Measurements from ENCODE around the gene AREG. TPM values are rescaled to one million over a fixed set of nuclear protein-coding genes. Genes with fewer than 3 reads are reported as not detected.

The AREG gene
- total and polyA plus RNA-seq, 9 of the 15 experiments (the other 6 are each of a cell fraction or from before 2014, with no cell fraction given), result 1.4 to 7.7 (median 5.4) TPM

DNA sequence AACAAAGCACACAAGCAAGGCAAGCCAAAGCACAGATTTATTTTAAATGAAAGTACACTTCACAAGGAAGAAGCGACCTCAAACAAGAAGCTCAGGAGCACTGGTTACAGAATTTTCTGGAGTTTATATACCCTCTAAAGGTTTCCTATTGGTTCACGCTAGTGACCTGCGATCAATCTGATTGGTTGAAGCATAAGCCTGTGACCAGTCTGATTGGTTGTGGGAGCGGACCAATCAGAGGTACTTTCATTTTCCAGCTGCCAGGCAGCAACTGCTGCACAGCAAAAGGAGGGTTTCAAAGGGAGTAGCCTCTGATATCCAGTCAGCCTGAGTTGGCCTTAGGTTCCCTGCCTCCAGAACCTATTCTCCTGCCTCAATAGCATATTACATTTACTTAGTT is 4.6 kb upstream of the AREG start (continued):
- TF ChIP-seq, protein P1, sequence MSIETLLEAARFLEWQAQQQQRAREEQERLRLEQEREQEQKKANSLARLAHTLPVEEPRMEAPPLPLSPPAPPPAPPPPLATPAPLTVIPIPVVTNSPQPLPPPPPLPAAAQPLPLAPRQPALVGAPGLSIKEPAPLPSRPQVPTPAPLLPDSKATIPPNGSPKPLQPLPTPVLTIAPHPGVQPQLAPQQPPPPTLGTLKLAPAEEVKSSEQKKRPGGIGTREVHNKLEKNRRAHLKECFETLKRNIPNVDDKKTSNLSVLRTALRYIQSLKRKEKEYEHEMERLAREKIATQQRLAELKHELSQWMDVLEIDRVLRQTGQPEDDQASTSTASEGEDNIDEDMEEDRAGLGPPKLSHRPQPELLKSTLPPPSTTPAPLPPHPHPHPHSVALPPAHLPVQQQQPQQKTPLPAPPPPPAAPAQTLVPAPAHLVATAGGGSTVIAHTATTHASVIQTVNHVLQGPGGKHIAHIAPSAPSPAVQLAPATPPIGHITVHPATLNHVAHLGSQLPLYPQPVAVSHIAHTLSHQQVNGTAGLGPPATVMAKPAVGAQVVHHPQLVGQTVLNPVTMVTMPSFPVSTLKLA (conservative IDR thresholded peaks at IDR 0.05), result no peak
- TF ChIP-seq, protein P2, sequence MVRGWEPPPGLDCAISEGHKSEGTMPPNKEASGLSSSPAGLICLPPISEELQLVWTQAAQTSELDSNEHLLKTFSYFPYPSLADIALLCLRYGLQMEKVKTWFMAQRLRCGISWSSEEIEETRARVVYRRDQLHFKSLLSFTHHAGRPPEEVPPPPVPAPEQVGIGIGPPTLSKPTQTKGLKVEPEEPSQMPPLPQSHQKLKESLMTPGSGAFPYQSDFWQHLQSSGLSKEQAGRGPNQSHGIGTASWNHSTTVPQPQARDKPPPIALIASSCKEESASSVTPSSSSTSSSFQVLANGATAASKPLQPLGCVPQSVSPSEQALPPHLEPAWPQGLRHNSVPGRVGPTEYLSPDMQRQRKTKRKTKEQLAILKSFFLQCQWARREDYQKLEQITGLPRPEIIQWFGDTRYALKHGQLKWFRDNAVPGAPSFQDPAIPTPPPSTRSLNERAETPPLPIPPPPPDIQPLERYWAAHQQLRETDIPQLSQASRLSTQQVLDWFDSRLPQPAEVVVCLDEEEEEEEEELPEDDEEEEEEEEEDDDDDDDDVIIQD (CRISPR knock-in tag; IDR thresholded peaks at IDR 0.05), result no peak
- peak; percentile 61 for TF ChIP-seq RBM25 (IDR thresholded peaks at IDR 0.05; ENCODE audit: low read depth, low read length, severe bottlenecking)

DNA sequence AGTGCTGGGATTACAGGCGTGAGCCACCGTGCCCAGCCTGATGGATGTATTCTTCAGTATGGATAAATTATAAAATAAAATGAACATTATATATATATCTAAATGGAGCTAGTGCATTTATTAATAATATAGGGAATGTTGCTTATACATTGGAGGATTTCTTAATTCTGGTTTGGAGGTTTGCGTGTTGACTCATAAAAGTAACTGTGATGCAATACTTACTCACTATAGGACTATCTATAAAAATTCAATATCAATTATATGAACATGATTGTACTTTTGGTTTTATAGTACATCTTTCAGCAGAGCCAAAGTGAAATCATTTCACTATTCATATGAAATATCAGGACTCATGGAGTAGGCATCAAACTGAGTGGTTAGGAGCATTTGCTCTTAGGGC is 3.2 kb upstream of the AREG start:
- in situ Hi-C loops (cut with MboI), result no loop called here
- DNase-seq (ENCODE audit: extremely low read depth in 1 of 4, low spot score in 3 of 4) (no peak), FAIRE-seq (peak; percentile 15), ATAC-seq (no peak)
- Histone ChIP-seq H4K20me1 (replicated peaks; ENCODE audit: control insufficient read depth, insufficient read depth, low read length) (no peaks in the 10 kb centered on the region), H3K27me3 (ENCODE audit: control insufficient read depth in 2 of 2, insufficient read depth in 2 of 2, low read length in 2 of 2) (no peaks in the 10 kb centered on the region), H3K4me3 (no peak overlapping the region), H3K4me1 (replicated peaks in 1 of 2; ENCODE audit: control insufficient read depth in 2 of 2, insufficient read depth in 2 of 2, low read length in 2 of 2) (peaks cover 7 to 24% of the 10 kb centered on the region in 2 experiments; a peak in 3 of 5 replicates), H3K27ac (ENCODE audit: extremely low read depth, low read depth, low read length) (no peak overlapping the region), H3K9me3 (replicated peaks; ENCODE audit: control insufficient read depth, insufficient read depth, low read depth, low read length) (no peaks in the 10 kb centered on the region), H3K36me3 (ENCODE audit: control insufficient read depth, insufficient read depth, low read length) (no peaks in the 10 kb centered on the region), H3K9ac (ENCODE audit: insufficient read depth in 1 of 2, low read depth in 2 of 2, low read length in 2 of 2) (no peak overlapping the region), H2AFZ (ENCODE audit: low read depth, low read length) (no peak overlapping the region), H3K9me1 (ENCODE audit: control insufficient read depth, insufficient read depth, low read length) (no peaks in the 10 kb centered on the region), H3K4me2 (ENCODE audit: insufficient read depth, low read length) (no peak overlapping the region), H3K79me2 (ENCODE audit: control insufficient read depth, insufficient read depth, low read length) (peaks cover 8% of the 10 kb centered on the region; the same call in 1 of the 3 replicates)
- ChIA-PET POLR2A (interaction anchor here (1.5 kb wide), 1 partner anchor 18 kb away, joined by 3 read pairs; no protein-coding TSS in a partner anchor), CTCF (ENCODE audit: low intra/inter-chr PET ratio) (no interaction called here)
- intact Hi-C loops (cut with micrococcal nuclease), result no loop called here
- BruUV-seq (replicated peaks), result no TSS peak
- 92% methylated on average over 3 of the region's 3 CpGs for WGBS (ENCODE audit: insufficient coverage, low coverage, missing lambda C conversion rate)
- TF ChIP-seq, protein P3, sequence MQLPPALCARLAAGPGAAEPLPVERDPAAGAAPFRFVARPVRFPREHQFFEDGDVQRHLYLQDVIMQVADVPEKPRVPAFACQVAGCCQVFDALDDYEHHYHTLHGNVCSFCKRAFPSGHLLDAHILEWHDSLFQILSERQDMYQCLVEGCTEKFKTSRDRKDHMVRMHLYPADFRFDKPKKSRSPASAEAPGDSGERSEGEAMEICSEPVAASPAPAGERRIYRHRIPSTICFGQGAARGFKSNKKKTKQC (CRISPR knock-in tag; IDR thresholded peaks at IDR 0.05), result no peak
- TF ChIP-seq CEBPB (tag; IDR thresholded peaks at IDR 0.05) (peak; percentile 43), FOXK1 (CRISPR knock-in tag; IDR thresholded peaks at IDR 0.05; ENCODE audit: borderline replicate concordance) (no peak), CEBPG (CRISPR knock-in tag; IDR thresholded peaks at IDR 0.05) (no peak), CEBPG (tag; conservative IDR thresholded peaks at IDR 0.05 in 1 of 2, IDR thresholded peaks at IDR 0.05 in 1 of 2) (peak; percentile 52 to 83)
- TF ChIP-seq, protein P4, sequence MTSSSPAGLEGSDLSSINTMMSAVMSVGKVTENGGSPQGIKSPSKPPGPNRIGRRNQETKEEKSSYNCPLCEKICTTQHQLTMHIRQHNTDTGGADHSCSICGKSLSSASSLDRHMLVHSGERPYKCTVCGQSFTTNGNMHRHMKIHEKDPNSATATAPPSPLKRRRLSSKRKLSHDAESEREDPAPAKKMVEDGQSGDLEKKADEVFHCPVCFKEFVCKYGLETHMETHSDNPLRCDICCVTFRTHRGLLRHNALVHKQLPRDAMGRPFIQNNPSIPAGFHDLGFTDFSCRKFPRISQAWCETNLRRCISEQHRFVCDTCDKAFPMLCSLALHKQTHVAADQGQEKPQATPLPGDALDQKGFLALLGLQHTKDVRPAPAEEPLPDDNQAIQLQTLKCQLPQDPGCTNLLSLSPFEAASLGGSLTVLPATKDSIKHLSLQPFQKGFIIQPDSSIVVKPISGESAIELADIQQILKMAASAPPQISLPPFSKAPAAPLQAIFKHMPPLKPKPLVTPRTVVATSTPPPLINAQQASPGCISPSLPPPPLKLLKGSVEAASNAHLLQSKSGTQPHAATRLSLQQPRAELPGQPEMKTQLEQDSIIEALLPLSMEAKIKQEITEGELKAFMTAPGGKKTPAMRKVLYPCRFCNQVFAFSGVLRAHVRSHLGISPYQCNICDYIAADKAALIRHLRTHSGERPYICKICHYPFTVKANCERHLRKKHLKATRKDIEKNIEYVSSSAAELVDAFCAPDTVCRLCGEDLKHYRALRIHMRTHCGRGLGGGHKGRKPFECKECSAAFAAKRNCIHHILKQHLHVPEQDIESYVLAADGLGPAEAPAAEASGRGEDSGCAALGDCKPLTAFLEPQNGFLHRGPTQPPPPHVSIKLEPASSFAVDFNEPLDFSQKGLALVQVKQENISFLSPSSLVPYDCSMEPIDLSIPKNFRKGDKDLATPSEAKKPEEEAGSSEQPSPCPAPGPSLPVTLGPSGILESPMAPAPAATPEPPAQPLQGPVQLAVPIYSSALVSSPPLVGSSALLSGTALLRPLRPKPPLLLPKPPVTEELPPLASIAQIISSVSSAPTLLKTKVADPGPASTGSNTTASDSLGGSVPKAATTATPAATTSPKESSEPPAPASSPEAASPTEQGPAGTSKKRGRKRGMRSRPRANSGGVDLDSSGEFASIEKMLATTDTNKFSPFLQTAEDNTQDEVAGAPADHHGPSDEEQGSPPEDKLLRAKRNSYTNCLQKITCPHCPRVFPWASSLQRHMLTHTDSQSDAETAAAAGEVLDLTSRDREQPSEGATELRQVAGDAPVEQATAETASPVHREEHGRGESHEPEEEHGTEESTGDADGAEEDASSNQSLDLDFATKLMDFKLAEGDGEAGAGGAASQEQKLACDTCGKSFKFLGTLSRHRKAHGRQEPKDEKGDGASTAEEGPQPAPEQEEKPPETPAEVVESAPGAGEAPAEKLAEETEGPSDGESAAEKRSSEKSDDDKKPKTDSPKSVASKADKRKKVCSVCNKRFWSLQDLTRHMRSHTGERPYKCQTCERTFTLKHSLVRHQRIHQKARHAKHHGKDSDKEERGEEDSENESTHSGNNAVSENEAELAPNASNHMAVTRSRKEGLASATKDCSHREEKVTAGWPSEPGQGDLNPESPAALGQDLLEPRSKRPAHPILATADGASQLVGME (CRISPR knock-in tag; IDR thresholded peaks at IDR 0.05), result no peak

Measured in K562 (cell line).